T-helper 2 cell treated with Interferon-gamma antibody and Interleukin-4, amounts not matched to agents 100 ng/mL and 5 ng/mL, for 36 hours (primary cell): ENCODE results near the gene FKBP11. TPM values are rescaled to one million over a fixed set of nuclear protein-coding genes. Genes with fewer than 3 reads are reported as not detected.

ENCODE experiments used
- intact Hi-C: fragments of 100-400 bp; cut with micrococcal nuclease; formaldehyde crosslinking; loops from one replicate; pipeline ENCODE4 v1.15.1; 2023
- total RNA-seq: library from RNA; stranded (reverse); gene quantifications from 2 replicates; pipeline ENCODE4 v1.2.3, GENCODE V29; 2022

Gene FKBP11
- total RNA-seq, 1 donor from 2014 or later, result 55.9 TPM

DNA sequence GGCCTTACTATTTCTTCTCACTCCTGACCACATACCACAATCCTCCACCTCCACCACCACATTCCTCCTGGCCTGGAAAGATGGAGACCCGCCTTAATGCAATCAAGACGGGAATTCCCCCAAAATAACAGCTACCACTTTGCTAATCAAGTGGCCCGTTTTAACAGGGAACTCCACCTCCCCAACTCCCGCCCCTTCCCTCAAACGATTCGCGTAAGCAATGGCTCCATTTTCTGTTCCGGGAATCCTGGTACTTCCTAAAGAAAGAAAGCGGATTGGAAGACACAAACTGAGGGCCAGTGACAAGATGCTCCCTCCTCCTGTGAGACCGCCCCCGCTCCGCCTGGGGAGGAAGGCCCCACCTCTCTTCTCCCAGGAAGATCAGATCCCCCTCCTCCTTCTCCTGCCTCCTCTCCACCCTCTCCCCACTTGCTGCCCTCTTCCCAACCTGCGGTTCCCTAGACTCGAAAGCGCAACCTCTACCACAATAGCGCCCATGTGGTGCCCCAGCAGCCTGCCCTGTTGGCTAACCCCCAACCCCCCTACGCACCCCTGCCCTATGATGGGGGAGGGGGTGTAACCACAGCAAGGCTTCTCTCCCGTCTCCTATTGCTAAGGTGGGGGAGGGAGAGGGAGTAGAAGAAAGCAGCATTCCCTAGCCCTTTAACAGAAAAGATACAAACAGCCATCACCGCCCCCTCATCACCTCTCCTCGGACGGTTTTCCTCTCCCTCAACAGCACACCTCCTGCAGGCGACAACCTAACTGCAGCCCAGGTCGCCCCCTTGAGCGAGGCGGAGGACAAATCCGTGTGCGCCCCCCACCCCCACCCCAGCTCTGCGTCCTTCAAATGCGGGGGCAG lies 31.2 kb upstream of the FKBP11 start:
- intact Hi-C loops, result loop anchor here (2.0 kb wide), 1 partner anchor 14 kb away; the partner anchor contains the start of gene WNT10B

DNA sequence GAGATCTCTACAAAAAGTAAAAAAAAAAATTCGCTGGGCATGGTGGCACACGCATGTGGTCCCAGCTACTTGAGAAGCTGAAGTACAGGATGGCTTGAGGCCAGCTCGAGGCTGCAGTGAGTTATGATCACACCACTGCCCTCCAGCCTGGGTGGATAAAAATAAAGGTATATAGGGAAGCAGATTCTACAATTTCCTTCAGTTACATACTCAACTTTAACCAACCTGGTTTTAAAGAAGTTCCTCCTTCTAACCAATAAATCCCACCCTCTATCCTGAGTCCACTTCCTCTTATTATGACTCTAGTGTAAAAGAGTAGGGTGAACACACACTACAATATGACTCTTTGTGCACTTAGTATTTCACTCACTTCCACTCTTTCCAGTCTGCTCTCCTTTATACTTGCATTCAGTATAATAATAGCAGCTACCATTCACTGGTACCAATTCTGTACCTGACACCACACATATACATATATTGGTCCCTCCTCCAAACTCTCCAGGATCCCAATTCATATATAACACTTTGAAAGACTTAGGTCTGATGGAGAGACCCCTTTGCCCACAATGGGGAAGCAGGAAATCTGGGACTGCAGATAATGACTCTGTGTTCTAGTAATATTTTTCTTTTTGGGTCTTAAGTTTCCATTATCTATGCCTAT lies 29.7 kb upstream of the FKBP11 start:
- intact Hi-C loops, result no loop called here

DNA sequence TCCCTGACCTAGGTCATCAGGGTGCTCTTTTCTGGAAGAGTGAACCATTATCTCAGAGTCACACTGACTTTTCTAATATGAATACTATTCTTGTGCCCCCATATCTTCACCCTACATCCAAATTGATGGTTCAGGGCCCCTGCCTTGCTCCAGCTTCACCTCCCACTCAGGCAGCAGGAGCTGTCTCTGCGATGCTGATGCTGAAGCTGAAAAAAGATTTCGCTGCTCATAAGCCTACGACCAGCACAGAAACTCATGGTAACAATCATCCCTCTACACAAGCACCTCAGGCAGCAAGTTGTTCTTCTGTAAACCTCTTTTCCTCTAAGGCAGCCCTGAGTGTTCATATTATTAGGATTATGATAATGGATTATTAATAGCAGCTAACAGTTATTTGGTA lies 28.8 kb upstream of the FKBP11 start:
- intact Hi-C loops, result no loop called here

DNA sequence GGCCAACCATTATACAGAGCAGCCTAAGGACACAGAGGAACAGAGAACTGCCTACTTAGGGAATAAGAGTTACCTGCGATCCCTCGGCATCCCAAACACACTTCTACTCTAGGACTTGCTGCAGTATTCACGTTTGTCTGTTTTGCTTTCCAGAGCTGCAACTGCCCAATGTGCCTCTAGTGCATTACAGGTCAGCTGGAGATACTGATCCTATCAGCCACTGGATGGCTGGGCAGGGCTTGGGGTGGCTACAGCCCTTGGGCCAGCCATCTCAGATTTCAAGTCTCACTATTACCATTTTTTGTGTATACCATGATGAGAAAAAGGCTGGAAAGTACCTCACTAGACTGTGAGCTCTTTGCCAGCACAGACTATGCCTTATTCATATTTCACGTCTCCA lies 27.4 kb upstream of the FKBP11 start:
- intact Hi-C loops, result no loop called here

DNA sequence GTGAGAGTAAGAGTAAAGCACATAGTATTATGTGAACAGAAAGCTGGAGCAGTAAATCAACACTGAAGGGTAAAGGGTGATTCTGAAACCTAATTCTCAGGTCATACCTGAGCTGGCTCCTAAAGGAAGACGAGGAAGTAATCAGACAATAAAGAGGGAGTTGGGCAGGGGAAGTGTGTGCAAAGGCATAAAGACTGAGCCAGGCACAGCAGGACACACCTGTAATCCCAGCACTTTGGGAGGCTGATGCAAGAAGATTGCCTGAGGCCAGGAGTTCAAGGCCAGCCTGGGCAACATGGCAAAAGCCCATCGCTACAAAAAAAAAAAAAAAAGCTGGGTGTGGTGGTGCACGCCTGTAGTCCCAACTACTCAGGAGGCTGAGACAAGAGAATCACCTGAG lies 22.4 kb upstream of the FKBP11 start:
- intact Hi-C loops, result no loop called here

DNA sequence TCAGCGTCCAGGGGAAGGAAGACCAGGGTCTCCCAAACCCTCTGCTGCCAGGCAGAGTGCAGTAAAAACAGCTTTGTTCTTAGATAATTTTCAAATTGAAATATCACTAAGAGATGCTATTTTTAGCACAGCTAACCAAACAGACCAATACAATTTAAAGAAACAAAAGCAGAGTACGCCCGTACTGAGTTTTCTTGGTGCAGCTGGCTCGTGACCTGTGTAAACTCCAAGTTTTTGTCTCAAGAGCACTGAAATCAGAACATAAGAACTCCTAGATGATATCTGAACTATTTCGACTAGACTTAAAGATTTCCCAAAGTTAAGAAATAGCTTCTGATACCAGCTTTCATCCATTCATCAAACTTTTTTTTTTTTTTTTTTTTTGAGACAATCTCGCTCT lies 21.7 kb upstream of the FKBP11 start:
- intact Hi-C loops, result no loop called here

DNA sequence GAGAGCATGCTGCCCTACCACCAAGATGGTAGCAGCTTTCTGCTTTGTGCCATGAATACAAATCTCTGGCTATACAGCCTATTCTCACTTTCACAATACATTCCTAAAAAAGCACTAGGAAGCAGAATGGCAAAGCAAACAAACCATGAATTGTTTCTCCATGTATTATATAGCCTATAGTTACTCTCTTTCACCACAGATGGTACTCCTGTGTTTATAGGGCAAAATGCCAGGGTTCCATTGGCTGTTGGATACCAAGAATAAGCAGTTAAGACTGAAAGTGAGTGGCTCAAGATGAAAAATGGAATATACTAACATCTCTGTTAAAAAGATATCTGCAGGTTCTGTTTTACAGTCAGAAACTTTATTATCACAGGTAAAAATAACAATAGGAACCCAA lies 20.9 kb upstream of the FKBP11 start:
- intact Hi-C loops, result no loop called here

DNA sequence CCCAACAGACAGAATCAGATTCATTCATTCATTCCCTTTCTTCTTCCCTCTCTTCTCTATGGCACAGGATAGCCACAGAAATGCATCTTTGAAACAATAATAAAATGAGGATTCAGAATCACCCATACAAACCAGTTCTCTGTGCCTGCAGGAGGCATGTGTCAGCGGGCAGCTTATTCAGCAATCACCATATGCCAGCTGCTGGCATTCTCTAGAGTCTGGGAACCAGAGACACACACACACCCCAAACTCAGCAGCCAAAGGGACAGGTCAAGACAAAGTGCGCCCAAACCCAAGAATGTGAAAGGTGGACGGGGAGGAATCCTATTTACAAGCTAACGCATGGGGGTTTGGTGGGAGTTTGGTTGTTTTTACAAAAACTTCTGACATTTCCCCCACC lies 17.9 kb upstream of the FKBP11 start:
- intact Hi-C loops, result no loop called here

DNA sequence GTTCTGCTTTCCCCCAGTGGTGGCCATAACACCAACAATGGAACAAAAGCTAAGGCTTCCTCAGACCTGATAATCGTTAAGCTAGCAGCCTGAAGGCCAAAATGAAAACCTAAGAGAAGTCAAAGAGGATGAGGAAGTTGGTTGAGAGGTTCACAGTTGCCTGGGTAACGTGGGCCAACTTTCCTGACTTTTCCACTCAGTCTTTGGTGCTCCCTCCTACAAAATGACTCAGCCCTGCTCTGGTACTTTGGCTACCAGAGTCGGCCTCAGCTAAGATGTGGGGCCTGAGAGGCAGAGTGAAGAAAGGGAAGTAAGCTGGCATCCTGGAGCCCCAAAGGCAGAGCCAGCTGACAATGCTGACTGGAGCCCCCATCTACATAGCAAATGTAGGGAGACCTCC lies 14.9 kb upstream of the FKBP11 start:
- intact Hi-C loops, result no loop called here

DNA sequence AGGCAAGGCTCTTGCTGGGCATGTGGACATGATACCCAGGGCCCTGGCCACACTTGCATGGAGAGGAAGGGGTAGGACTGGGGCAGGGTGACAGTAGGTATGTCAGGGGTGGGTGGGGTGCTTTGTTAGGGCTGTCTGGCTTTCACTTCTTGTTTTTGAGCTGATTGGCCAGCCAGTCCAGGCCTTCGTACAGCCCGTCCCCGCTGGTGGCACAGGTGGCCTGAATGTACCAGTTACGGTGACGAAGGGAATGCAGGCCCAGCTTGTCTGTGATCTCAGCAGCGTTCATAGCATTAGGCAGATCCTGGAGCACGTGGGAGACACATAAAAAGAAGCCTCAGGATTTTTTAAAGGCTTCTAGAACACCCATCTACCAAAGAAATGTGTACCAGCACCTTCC lies 13.5 kb upstream of the FKBP11 start:
- intact Hi-C loops, result no loop called here

DNA sequence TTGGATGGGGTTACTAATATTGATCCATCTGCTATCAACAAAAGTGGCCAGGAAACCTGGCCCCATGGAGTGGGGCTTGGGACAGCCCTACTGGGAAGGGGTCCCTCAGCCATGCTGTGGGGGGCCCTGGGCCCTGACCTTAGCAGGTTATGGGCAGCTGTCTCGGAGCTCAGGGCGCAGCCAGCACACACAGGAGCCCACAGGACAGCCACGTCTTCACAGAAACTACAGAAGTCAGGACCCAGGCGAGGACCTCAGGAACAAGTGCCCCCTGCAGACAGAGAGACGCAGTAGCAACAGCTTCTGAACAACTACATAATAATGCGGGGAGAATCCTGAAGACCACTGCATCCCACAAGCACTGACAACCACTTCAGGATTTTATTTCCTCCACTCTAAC lies 11.9 kb upstream of the FKBP11 start:
- intact Hi-C loops, result no loop called here

DNA sequence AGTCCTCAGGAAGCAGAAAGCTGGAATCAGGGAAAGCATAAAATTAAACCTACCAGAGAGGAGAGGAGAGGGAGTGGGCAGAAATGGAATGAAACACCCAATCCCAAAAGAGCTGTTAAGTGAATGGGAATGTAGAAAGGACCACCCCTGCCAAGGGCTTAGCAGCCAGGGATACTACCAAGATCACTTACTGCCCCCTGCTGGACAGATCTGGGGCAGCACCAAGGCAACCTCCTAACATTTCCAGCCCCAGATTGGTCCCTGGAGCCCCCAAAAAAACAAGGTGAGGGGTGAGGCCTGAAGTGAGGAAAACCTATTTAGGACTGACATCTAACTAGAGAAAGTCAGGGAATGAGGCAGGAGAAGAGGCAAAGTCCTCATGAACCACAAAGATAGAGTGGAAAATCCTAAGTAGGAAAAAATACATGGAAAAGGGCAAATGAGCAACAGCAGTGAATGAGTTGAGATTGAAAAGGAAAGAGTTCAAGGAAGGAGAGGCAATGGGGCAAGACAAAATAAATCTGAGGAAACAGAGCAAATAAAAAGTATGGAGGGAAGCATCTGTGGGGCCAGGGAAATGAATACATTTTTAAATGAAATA lies 11.2 kb upstream of the FKBP11 start:
- intact Hi-C loops, result loop anchor here (1.0 kb wide), 2 partner anchors 32 to 83 kb away; a partner anchor contains a TSS

DNA sequence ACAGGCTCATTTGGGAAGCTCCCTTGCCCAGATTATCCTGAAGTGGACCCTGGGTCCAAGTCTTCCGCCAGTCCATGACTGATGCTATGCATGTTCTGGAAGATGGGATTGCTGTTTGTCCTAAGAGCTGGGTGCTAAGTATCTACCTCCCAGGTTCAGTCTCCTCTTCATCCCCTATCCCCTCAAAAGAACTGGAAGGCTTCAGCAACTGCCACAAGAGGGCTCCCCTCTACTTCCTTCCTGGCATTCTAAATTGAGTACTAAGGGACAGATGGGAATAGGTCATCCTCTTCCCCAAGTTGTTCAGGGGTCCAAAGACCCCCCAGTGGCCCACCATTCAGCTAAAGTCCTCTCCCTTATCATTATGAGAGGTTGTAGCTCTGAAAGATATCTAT lies 9.0 kb upstream of the FKBP11 start:
- intact Hi-C loops, result no loop called here

DNA sequence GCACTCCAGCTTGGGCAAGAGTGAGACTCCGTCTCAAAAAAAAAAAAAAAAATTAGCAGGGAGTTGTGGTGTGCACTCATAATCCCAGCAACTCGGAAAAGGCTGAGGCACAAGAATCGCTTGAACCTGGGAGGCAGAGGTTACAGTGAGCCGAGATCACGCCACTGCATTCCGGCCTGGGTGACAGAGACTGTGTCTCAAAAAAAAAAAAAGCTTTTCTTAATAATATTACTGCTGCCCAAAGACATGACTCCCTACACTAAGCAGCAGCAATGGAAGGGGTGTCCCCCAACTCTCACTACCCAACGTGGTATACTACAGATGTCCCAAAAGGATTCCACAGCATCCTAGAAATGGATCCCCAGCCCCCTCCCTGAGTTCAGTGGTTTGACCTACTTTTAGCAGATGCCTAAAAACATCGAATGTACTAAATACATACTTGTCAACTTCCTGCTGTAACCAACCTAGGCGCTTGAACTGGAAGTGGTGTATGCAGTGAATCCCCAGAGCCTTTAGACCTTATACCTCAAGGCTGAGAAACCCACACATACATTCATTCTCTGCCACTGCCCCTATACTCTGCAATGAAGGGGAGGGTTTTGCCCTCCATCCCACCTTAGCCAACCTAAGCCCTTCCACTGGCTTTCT lies 8.5 kb upstream of the FKBP11 start:
- intact Hi-C loops, result no loop called here

DNA sequence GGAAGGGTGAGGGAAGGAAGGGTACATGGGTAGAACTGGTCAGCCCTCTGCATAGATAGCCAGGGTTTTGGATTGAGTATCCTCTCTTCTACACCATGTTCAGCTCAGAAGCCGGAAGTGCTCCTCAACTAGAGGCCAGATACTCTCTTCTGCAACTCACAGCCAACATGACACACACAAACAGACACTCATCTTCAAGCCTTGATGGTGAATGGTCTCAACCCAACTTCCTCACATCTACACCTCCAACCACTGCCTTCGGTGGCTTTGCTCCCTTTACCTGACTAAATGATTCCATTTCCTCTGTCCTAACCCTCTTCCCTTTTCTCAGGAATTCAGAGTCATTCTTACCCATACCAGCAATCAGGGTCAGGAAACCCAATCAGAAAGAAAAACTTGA lies 7.6 kb upstream of the FKBP11 start:
- intact Hi-C loops, result no loop called here

DNA sequence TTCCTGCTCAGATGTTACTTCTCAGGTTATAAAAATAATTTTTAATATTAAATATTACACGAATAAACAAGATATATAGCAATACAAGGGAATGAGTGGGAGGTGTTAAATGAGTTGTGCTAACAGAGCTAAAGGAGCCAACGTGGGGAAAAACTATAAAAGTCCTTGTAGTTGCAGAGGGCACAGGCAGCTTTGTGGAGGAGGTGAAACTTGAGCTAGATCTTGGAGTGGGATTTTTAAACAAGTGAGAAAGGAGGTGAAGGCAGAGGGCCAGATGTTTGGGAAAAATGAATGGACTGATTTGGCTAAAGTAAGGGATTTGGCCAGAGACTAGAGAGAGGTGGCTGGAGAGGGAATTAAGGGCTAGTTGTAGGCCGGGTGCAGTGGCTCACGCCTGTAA lies 5.2 kb upstream of the FKBP11 start:
- intact Hi-C loops, result no loop called here

DNA sequence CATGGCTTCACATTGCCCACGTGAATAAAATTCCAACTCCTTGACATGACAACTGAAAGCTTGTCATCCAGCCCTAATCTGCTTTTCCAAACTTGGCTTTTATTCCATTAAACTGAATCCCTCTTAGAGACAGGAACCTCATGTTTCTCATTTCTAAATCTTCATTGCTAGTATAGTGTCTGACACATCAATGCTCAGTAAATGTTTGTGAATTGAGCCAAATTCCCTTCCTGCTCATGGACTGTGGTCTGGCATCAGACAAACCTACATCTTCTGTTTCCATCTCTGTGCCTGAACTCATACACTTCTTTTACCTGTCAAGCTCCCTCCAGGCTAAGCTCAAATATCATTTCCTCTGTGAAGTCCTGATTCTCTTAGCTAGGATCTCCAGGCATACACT lies 4.3 kb upstream of the FKBP11 start:
- intact Hi-C loops, result no loop called here

DNA sequence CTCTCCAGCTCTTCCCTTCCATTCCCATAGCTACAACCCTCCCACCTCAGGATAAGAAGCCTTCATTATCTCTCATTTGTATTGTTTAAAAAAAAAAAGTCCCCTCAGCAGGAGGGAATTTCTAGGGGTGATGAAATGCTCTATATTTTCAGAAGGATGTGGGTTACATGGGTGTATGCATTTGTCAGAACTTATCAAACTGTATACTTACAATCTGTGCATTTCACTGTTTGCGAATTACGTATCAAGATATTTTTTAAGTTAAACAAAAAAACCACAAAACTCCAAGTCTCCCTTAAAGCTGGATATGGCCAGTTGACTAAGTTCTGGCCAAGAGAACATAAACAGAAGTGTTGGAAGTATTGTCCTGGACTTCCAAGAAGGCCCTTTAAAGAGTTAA lies 2.0 kb upstream of the FKBP11 start:
- intact Hi-C loops, result no loop called here

DNA sequence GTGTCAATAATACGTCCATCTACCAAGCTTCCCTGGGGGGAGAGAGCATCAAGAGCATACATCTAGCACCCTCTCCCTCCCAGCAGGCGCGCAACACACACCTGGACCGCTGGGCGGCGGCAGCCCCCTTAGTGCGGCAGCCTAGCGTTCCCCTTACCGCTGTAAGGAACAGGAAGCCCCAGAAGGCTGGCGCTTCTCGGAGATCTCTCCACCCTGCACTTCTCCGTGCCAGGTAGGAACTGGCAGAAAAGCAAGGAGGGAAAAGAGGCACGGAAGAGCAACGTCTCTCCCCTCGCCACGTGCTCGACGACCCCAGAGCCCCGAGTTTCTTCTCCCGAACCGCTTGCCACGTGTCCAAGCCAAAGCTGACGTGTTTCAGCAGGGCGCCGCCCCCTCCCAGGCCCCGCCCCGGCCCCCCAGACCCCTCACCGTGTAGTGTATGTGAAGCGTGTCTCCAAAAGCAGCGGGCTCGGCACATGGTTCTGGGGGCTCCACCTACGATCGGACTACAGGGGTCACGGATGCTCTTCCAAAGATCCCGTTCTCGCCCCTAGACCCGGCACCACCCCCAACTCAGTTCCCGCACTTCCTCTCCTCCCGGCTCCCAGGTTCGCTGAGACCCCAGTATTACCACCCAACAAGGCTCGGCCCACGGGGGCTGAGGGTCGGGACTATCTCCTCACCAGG lies 532 bp downstream of the FKBP11 start:
- intact Hi-C loops, result loop anchor here (2.0 kb wide), 1 partner anchor 60 kb away; the partner anchor contains the start of gene RND1

DNA sequence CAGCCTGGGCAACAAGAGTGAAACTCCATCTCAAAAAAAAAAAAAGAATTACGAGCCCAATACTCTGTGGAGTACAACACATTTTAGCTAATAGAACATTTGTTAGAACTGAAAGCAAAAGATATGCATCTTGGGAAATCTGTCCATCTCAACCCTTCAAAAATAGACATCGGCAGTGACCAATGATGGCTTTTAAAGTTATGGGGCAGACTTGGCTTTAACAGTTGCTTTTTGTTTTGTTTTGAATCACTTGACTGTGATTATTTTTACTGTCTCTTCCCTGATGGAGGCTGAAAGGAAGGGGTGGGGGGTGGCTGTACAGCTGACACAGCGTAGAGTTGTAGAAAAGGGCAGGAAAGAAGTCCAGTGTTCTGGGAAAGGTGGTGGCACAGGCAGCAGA lies 2.2 kb downstream of the FKBP11 start:
- intact Hi-C loops, result no loop called here

DNA sequence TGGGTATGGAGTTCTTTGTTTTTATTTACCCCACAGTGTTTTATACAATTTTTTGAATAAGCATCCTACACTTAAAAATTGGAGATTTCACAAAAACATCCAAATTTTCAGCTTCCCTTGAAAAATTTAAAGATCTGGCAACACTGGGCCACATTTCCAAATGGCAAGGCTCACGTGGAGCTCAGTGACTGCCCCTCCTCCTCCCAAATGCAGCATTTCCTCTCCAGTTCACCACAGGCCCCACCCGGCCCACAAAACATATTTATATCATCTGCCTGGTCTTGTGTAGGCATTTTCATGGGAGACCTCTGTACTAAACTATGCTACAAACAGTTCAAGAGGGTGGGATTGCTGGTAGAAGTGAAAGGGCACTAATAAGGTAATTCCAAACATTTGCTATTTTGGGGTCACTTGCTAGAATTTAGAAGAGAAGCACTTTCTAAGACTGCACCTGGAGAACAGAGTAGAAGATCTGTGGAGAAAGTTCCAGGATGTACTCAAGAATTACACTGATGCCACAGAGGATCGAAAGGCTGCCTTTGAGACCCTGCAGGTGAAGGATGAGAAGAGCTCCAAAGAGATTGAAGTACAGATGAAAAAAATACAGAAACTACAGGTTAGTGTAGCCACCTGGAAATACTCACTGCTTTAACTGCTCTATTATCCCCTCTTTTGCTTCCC lies 7.3 kb downstream of the FKBP11 start:
- intact Hi-C loops, result no loop called here
